Adrenal gland (tissue), 12 donors: ENCODE measurements around the gene SPPL2B. TPM values are rescaled to one million over a fixed set of nuclear protein-coding genes. Genes with fewer than 3 reads are reported as not detected.

ENCODE experiments used
- DNase-seq, 7 donors: peaks; one replicate each; pipeline ENCODE4 v3.0.0-alpha.2; 2019 to 2020
- H3K27ac ChIP-seq, 5 donors: fragments of 200-600 bp; sonication (generic) in 4 of 5; 1 replicate in 3 of 5; 2 replicates in 2 of 5; pipeline versions ENCODE4 v1.5.1 to v1.8.0; 2016 to 2020; ENCODE audit warnings: mild to moderate bottlenecking in 1 of 5
- H3K27me3 ChIP-seq: fragments of 200-600 bp; 2 replicates; pipeline ENCODE4 v1.8.0; 2021
- H3K36me3 ChIP-seq, 2 donors: fragments of 200-600 bp; replicated peaks in 1 of 2; 1 replicate in 1 of 2; 2 replicates in 1 of 2; pipeline versions ENCODE4 v1.5.1 to v1.8.0; 2018 to 2022
- H3K4me1 ChIP-seq, 2 donors: fragments of 200-600 bp; replicated peaks in 1 of 2; 1 replicate in 1 of 2; 2 replicates in 1 of 2; pipeline versions ENCODE4 v1.5.1 to v1.8.0; 2018 to 2021
- H3K4me3 ChIP-seq, 4 donors: fragments of 200-600 bp; sonication (generic) in 3 of 4; one replicate each; pipeline ENCODE4 v1.5.1; 2016 to 2018
- H3K9me3 ChIP-seq, 3 donors: fragments of 200-600 bp; sonication (generic) in 1 of 3; replicated peaks in 1 of 3; 1 replicate in 2 of 3; 2 replicates in 1 of 3; pipeline versions ENCODE4 v1.5.1 to v1.8.0; 2016 to 2021
- POLR2A ChIP-seq, 2 donors: fragments of 450-650 bp; IDR thresholded peaks; one replicate each; pipeline ENCODE4 v1.6.1; 2017; ENCODE audit warnings: antibody characterized with exemption in 2 of 2, mild to moderate bottlenecking in 2 of 2, moderate library complexity in 1 of 2
- WGBS, 4 donors: extraction: QIAGEN DNeasy Blood & Tissue Kit in 2 of 4; methylation state at CpG; one replicate each; pipeline versions ENCODE4 v1.1.5 to v1.1.7; 2013 to 2017; 5-methylcytosine and 5-hydroxymethylcytosine counted together
- intact Hi-C, 2 donors: fragments of 100-400 bp; cut with DNase I; formaldehyde crosslinking; loops; one replicate each; pipeline versions ENCODE4 v1.14.1 to v1.15.0; 2022 to 2023
- polyA plus RNA-seq, 3 donors: library from polyadenylated mRNA; stranded (reverse); fragments of 200-250 nt in 2 of 3; fragments of 350-450 nt in 1 of 3; fragmentation: Illumina TruSeq in 1 of 3; extraction: RNeasy Lipid Tissue Mini Kit (QIAGEN cat#74804) in 1 of 3; gene quantifications; one replicate each; pipeline ENCODE4 v1.2.3, GENCODE V29; 2013 to 2014
- total RNA-seq, 9 donors: library from RNA; depleted of rRNA in 4 of 9; stranded (reverse); fragments of >200 nt in 4 of 9; fragments of 120-200 nt in 1 of 9; fragmentation: NEBNext Ultra II Directional in 1 of 9; extraction: Animal tissue kit (Norgen Biotek cat#: 25700) in 1 of 9; gene quantifications; one replicate each; pipeline versions ENCODE4 v1.1.0 to v1.2.4, GENCODE V29; 2013 to 2023
- TF ChIP-seq, protein P1 (sequence below), 6 experiments: fragments of 450-650 bp in 4 of 6; fragments of 200-600 bp in 2 of 6; sonication (generic) in 1 of 6; IDR thresholded peaks; 1 replicate in 5 of 6; 2 replicates in 1 of 6; pipeline versions ENCODE4 v1.5.1 to v1.8.0; 2016 to 2021; ENCODE audit warnings: antibody characterized with exemption in 6 of 6, mild to moderate bottlenecking in 2 of 6, moderate library complexity in 1 of 6
- donor health status: healthy with polysubstance abuse.
- donor health status: Bipolar disorder and iron deficiency.
- donor health status: DM: yes; HTN: yes; CAD: no.
- donor health status: DM: no; HTN: no; CAD: no.
- donor health status: DM: no; HTN: no; CAD: no.
- donor health status: DM: yes; HTN: yes; CAD: no.

Gene SPPL2B
- total and polyA plus RNA-seq, 12 donors, result 3.9 to 208 (median 31.6) TPM

DNA sequence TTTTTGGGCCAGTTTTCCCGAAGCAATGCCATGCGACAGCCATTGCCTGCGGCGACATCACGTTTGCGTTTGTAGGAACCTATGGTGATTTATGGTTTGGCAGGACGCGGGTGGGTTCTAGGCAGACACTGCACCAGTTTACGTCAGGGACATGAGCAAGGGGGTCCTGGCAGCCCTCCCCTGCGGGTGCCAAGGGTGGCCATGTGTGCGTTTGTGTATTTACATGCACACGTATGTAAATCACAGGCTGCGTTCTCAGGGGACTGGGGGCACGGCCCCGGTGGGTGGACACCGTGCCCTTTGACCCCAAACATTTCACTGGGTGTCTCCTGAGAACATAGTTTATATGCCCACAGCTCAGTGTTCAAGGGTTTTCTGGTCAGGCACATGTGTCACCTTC lies 22.2 kb downstream of the SPPL2B start:
- Histone ChIP-seq H3K27me3 (no peaks in the 10 kb centered on the region), H3K4me1 (no peaks in the 10 kb centered on the region), H3K27ac (no peak overlapping the region), H3K4me3 (no peak overlapping the region), H3K36me3 (peaks cover 0 to 16% of the 10 kb centered on the region in 2 donors), H3K9me3 (no peaks in the 10 kb centered on the region)
- DNase-seq, result no peak
- no peak for TF ChIP-seq POLR2A (IDR thresholded peaks at IDR 0.05)
- TF ChIP-seq, protein P1, sequence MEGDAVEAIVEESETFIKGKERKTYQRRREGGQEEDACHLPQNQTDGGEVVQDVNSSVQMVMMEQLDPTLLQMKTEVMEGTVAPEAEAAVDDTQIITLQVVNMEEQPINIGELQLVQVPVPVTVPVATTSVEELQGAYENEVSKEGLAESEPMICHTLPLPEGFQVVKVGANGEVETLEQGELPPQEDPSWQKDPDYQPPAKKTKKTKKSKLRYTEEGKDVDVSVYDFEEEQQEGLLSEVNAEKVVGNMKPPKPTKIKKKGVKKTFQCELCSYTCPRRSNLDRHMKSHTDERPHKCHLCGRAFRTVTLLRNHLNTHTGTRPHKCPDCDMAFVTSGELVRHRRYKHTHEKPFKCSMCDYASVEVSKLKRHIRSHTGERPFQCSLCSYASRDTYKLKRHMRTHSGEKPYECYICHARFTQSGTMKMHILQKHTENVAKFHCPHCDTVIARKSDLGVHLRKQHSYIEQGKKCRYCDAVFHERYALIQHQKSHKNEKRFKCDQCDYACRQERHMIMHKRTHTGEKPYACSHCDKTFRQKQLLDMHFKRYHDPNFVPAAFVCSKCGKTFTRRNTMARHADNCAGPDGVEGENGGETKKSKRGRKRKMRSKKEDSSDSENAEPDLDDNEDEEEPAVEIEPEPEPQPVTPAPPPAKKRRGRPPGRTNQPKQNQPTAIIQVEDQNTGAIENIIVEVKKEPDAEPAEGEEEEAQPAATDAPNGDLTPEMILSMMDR (IDR thresholded peaks at IDR 0.05), result no peak
- 89 to 94% (median 90%) methylated on average over 16 of the region's 16 CpGs for WGBS, 4 donors
- intact Hi-C loops, result no loop called here

DNA sequence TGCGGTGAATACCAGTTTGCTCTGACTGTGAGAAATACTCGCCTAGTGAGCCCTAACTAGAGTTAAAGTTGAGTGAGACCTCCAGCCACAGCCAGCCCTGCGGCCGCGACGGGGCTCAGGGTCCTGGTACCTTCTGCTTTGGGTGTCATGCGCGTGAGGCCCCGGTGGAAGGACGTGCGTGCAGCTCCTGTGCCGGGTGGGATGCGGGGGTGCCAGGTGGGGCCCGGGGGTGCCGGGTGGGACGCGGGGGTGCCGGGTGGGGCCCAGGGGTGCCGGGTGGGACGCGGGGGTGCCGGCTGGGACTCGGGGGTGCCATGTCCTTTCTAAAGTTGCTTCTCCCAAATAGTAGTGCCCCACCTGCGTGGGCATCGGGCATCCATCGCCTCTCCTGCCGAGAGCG lies 23.1 kb downstream of the SPPL2B start:
- TF ChIP-seq, protein P1 (IDR thresholded peaks at IDR 0.05), result no peak
- TF ChIP-seq POLR2A (IDR thresholded peaks at IDR 0.05), result no peak
- intact Hi-C loops, result no loop called here
- DNase-seq, result no peak
- Histone ChIP-seq H3K4me1 (no peaks in the 10 kb centered on the region), H3K36me3 (peaks cover 0 to 16% of the 10 kb centered on the region in 2 donors), H3K4me3 (no peak overlapping the region), H3K27me3 (no peaks in the 10 kb centered on the region), H3K27ac (no peak overlapping the region), H3K9me3 (no peaks in the 10 kb centered on the region)
- 96 to 97% (median 97%) methylated on average over 15 to 28 of the region's 28 CpGs; no CpG with 5 or more reads in 1 of the 4 donors for WGBS, 4 donors

DNA sequence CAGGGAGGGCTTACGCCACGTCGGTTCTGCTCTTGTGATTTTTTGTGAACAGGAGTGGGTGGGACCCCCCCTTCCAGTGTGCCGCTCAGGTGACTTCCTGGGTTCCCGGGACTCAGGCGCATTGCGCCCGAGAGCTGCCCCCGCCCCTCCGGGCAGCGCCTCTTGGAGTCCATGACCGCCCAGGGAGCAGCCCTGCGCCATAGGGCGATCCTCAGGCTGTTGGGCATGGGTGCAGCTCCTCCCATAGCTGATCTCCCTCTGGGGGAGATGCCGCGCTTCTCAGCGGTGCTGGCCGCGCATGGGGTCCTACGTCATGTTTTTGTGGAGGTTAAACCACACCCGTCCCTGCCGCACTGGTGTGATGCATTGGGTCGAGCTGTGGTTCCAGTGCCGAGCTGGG lies 23.6 kb downstream of the SPPL2B start:
- Histone ChIP-seq H3K4me3 (no peak overlapping the region), H3K9me3 (no peaks in the 10 kb centered on the region), H3K27ac (no peak overlapping the region), H3K4me1 (no peaks in the 10 kb centered on the region), H3K27me3 (no peaks in the 10 kb centered on the region), H3K36me3 (peaks cover 0 to 13% of the 10 kb centered on the region in 2 donors)
- TF ChIP-seq, protein P1 (IDR thresholded peaks at IDR 0.05), result no peak
- no peak for TF ChIP-seq POLR2A (IDR thresholded peaks at IDR 0.05)
- DNase-seq, result no peak
- 61 to 94% (median 79%) methylated on average over 3 to 24 of the region's 24 CpGs for WGBS, 4 donors
- intact Hi-C loops, result no loop called here

DNA sequence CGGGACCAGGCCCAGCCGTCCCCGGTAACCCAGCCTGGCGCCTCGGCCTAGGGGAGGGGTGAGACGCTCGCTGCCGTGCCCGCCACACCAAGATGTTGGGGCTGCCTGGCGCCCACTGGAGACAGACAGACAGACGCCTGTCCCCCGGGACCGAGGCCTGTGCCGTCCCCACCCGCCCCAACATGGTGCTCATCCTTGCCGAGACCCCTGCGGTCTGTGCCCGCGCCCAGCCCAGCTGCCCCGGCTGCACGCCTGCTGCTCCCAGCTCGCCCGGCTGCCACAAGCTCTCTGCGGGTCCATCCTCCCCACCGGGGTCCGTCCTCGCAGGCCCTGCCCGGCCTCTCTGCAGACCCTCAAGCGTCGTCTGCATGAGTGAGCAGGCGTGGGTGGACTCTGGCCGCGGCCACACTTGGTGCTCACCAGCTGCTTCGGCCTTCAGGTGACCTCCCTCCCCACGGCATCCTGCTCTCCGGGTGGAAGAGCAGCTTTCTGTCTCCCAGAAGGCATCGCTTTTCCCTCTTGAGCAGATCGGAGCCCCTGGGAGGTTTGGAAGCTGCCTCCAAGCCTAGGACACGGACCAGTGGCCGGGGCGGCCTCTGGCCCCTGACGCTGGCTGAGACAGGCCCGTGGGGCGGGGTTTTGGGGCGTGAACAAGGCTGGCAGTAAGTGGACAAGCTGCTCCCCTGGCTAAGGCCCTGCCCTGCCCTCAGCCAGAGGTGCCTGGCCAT lies 24.8 kb downstream of the SPPL2B start:
- Histone ChIP-seq H3K36me3 (peaks cover 0 to 13% of the 10 kb centered on the region in 2 donors), H3K4me3 (no peak overlapping the region), H3K27me3 (no peaks in the 10 kb centered on the region), H3K4me1 (no peaks in the 10 kb centered on the region), H3K27ac (no peak overlapping the region), H3K9me3 (no peaks in the 10 kb centered on the region)
- no peak for TF ChIP-seq POLR2A (IDR thresholded peaks at IDR 0.05)
- no peak for DNase-seq
- intact Hi-C loops, result no loop called here
- 88 to 94% (median 92%) methylated on average over 31 to 45 of the region's 45 CpGs for WGBS, 4 donors
